ENCODE data around the gene ELL2.

Gene ELL2

DNA sequence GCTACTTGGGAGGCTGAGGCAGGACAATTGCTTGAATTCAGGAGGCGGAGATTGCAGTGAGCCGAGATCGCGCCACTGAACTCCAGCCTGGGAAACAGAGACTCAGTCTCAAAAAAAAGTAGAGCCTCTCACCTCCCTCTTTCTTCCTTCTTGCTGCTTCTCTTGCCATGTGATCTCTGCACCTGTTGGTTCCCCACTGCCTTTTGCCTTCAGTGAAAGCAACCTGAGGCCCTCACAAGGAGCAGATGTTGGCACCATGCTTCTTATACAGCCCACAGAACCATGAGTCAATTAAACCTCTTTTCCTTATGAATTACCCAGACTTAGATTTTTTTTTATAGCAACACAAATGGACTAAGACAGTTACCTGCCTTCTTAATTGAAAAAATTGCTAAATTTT is 93.5 kb downstream of the ELL2 start:
- TF ChIP-seq, protein P1, sequence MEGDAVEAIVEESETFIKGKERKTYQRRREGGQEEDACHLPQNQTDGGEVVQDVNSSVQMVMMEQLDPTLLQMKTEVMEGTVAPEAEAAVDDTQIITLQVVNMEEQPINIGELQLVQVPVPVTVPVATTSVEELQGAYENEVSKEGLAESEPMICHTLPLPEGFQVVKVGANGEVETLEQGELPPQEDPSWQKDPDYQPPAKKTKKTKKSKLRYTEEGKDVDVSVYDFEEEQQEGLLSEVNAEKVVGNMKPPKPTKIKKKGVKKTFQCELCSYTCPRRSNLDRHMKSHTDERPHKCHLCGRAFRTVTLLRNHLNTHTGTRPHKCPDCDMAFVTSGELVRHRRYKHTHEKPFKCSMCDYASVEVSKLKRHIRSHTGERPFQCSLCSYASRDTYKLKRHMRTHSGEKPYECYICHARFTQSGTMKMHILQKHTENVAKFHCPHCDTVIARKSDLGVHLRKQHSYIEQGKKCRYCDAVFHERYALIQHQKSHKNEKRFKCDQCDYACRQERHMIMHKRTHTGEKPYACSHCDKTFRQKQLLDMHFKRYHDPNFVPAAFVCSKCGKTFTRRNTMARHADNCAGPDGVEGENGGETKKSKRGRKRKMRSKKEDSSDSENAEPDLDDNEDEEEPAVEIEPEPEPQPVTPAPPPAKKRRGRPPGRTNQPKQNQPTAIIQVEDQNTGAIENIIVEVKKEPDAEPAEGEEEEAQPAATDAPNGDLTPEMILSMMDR (IDR thresholded peaks at IDR 0.05; ENCODE audit: low read depth, low read length) = no peak
- H3K4me1 ChIP-seq = no peaks in the 10 kb centered on the region

DNA sequence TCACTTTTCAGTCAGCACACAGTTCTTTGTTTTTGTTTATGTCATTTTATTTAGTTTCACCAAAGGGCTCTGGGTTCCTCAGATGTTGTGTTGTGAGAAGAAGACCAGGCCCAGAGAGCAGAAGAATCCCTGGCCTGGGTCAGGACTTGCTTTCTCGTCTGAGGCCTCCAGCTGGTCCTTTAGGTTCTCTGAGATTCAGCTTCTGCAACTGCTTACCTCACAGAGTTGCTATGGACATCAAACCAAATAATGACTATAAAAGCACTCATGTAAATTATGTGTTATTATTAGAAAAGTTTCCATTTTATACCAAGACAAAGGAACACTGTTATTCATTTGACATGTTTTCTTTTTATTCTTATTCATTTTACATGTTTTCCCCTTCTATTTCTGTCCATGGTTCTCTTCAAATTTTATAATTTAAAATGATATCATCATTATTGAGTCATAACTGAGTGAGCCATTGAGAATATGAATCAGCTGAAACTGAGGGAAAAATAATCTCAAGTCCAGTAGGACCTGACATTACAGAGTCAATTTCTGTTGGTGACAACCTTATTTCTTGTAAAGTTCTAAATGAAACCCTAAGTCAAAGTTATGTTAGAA is 95.1 kb downstream of the ELL2 start:
- no peak for DNase-seq
- Histone ChIP-seq H3K36me3 (no peaks in the 10 kb centered on the region), H3K9me3 (no peaks in the 10 kb centered on the region), H3K27me3 (no peaks in the 10 kb centered on the region), H3K4me1 (0 out of 2 replicates have a peak, but pooled peaks cover 6% of the 10 kb centered on the region), H3K4me3 (ENCODE audit: low read depth, low read length) (no peak overlapping the region)
- TF ChIP-seq, protein P1 (IDR thresholded peaks at IDR 0.05; ENCODE audit: low read depth, low read length) = no peak

More for the DNA sequence above, 93.5 kb downstream of the ELL2 start:
- no peak overlapping the region for H3K4me3 ChIP-seq (ENCODE audit: low read depth, low read length)
- DNase-seq = no peak
- H3K27me3 ChIP-seq = no peaks in the 10 kb centered on the region
- H3K36me3 ChIP-seq = no peaks in the 10 kb centered on the region
- H3K9me3 ChIP-seq = no peaks in the 10 kb centered on the region

DNA sequence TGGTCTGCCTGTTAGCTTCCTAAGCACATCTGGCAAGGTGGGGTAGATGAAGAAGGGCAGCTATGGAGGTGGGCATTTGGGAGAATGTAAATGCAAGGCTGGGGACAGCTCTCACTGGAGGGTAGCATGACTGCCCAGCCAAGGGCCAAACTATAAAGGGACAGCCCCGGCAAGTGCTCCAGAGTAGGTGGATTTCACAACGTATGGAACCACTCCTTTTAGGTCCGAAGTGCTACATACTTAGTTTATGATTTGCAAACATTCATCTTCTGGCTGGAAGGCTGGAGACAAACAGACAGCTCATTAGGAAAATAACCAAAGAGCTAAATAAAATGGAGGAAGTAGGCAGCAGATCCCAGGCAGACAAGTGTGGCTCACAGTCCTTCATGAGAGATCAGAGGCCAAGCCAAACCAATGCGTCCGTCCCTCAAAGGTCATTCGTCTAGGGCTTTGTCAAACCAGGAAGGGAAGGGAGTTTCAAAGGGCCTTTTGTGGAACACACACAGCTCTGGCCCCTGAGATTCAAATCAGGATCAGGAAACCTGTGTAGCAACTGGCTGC is 96.6 kb downstream of the ELL2 start:
- TF ChIP-seq, protein P1 (IDR thresholded peaks at IDR 0.05; ENCODE audit: low read depth, low read length) = no peak
- H3K4me1 ChIP-seq = 0 out of 2 replicates have a peak, but pooled peaks cover 6% of the 10 kb centered on the region
- no peaks in the 10 kb centered on the region for H3K27me3 ChIP-seq
- no peaks in the 10 kb centered on the region for H3K36me3 ChIP-seq
- no peak for DNase-seq
- H3K4me3 ChIP-seq (ENCODE audit: low read depth, low read length) = no peak overlapping the region
- no peaks in the 10 kb centered on the region for H3K9me3 ChIP-seq

DNA sequence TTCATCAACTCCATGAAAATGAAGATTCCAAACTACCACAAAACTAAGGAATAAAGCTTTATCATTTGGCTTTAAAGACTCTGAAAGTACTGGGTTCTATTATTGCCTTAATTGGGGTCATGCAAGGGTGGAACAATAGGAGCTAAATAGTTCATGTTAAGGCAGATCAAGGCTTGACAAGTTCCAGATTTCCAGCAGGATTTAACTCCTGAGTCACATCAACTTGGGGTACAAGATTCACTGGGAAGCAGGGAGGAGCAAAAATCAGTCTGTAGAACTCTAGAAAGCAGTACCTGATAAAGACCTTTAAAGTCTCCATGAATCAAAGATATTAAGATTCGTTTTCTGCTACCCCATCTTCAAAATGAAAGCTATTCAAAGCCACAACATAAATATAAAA is 97.2 kb downstream of the ELL2 start:
- no peaks in the 10 kb centered on the region for H3K9me3 ChIP-seq
- no peaks in the 10 kb centered on the region for H3K36me3 ChIP-seq
- TF ChIP-seq, protein P1 (IDR thresholded peaks at IDR 0.05; ENCODE audit: low read depth, low read length) = no peak
- DNase-seq = no peak
- no peaks in the 10 kb centered on the region for H3K27me3 ChIP-seq
- H3K4me3 ChIP-seq (ENCODE audit: low read depth, low read length) = no peak overlapping the region
- H3K4me1 ChIP-seq = 0 out of 2 replicates have a peak, but pooled peaks cover 6% of the 10 kb centered on the region

DNA sequence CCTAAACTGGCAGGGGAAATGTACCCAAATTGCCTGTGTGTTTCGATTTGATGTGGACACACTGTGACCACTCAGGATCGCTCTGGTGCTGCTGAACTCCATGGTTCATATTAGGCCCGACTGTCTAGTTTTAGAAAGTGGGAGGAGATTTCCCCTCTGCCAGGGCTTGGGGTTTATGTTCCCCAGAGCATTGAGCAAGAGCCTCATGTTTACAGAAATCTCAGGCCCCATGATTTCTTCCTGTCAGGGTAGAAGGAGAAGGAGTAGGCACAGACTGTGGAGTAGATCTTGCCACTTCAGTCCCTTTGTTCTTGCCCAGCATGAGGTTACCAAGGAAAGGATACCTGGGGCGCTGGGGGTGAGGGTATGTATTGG is 98.3 kb downstream of the ELL2 start:
- TF ChIP-seq, protein P1 (IDR thresholded peaks at IDR 0.05; ENCODE audit: low read depth, low read length) = no peak
- H3K4me1 ChIP-seq = 0 out of 2 replicates have a peak, but pooled peaks cover 6% of the 10 kb centered on the region
- no peak for DNase-seq
- no peaks in the 10 kb centered on the region for H3K9me3 ChIP-seq
- no peaks in the 10 kb centered on the region for H3K36me3 ChIP-seq
- no peaks in the 10 kb centered on the region for H3K27me3 ChIP-seq
- no peak overlapping the region for H3K4me3 ChIP-seq (ENCODE audit: low read depth, low read length)

DNA sequence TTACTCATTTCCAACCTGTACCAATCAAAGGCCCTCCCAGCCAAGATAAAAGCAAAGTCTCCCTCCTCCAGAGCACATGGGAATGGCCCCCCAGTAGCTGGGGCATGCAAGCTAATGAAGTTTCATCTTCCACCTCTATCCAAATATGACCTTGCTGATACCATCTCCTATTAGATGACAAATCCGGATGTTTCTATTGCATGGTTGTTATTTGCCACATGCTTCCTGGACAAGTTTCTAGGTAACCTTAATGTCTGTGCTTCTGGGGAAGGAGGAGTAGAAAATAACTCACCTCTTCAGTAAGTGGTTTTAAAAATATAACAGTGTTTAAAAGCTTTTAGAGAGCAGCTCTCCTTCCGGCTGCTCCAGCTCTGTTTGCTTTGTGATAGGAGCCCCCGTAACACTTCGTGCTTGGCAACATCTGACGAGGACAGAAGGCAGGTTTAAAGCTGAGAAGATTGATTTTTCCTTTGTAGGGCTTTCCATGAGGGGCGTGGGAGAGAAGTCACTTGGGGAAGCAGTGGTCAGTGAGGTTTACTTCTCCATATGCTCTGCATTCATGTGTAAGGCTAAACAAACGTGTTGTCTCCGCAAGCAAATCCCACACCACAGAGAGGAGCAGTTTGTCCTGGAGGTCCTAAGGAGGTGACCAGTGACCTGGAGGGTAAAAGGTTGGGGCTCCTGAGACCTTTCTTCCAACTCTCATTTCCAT is 98.8 kb downstream of the ELL2 start:
- Histone ChIP-seq H3K9me3 (no peaks in the 10 kb centered on the region), H3K36me3 (no peaks in the 10 kb centered on the region), H3K4me1 (0 out of 2 replicates have a peak, but pooled peaks cover 6% of the 10 kb centered on the region), H3K27me3 (no peaks in the 10 kb centered on the region), H3K4me3 (ENCODE audit: low read depth, low read length) (no peak overlapping the region)
- TF ChIP-seq, protein P1 (IDR thresholded peaks at IDR 0.05; ENCODE audit: low read depth, low read length) = no peak
- no peak for DNase-seq

Measured in BE2C (cell line).